SKM-1 treated with dmso at 0.1 percent for 144 hours (cell line): ENCODE measurements around the gene EGFR.
"Not testable (repeated sequence)": the region's sequence is repeated elsewhere in the genome, so short reads cannot be mapped to it uniquely, and the experiment has no call there.

Experiments used
- DNase-seq: peaks from one replicate; lab custom pipeline; 2025; ENCODE audit not compliant: unreplicated experiment; lab: John Stamatoyannopoulos, UW

The EGFR gene

GRCh38 chr7:55164527-55164926 is 145.7 kb downstream of the EGFR start:
- DNase-seq = no peak

- DNase-seq = no peak
These were observed 146.5 kb downstream of the EGFR start for GRCh38 chr7:55165176-55165861.

- not testable (repeated sequence) for DNase-seq
These were observed 148.5 kb downstream of the EGFR start for GRCh38 chr7:55167296-55167695.

- no peak for DNase-seq
These were observed 151.7 kb downstream of the EGFR start for GRCh38 chr7:55170335-55171069.

- DNase-seq = no peak
These were observed 152.3 kb downstream of the EGFR start for GRCh38 chr7:55171157-55171556.

GRCh38 chr7:55172161-55172560 is 153.3 kb downstream of the EGFR start:
- no peak for DNase-seq

- no peak for DNase-seq
These were observed 154.2 kb downstream of the EGFR start for GRCh38 chr7:55172881-55173609.

GRCh38 chr7:55173671-55174070 is 154.9 kb downstream of the EGFR start:
- no peak for DNase-seq

GRCh38 chr7:55174456-55174855 is 155.6 kb downstream of the EGFR start:
- no peak for DNase-seq

- no peak for DNase-seq
These were observed 156.0 kb downstream of the EGFR start for GRCh38 chr7:55174856-55175255.

GRCh38 chr7:55177068-55177530 is 158.3 kb downstream of the EGFR start:
- DNase-seq = no peak

- no peak for DNase-seq
These were observed 158.9 kb downstream of the EGFR start for GRCh38 chr7:55177589-55178261.

- no peak for DNase-seq
These were observed 159.6 kb downstream of the EGFR start for GRCh38 chr7:55178292-55178862.

- DNase-seq = no peak
These were observed 160.3 kb downstream of the EGFR start for GRCh38 chr7:55178863-55179773.

- DNase-seq = no peak
These were observed 161.3 kb downstream of the EGFR start for GRCh38 chr7:55179931-55180682.

GRCh38 chr7:55180963-55181542 is 162.2 kb downstream of the EGFR start:
- no peak for DNase-seq

- DNase-seq = no peak
These were observed 162.9 kb downstream of the EGFR start for GRCh38 chr7:55181762-55182161.

- no peak for DNase-seq
These were observed 165.1 kb downstream of the EGFR start for GRCh38 chr7:55183897-55184296.

- no peak for DNase-seq
These were observed 166.5 kb downstream of the EGFR start for GRCh38 chr7:55185321-55185802.
